HepG2 (cell line): ENCODE results near the gene PALMD. TPM values are rescaled to one million over a fixed set of nuclear protein-coding genes. Genes with fewer than 3 reads are reported as not detected.

Experiments used
- ARNT2 ChIP-seq: sonication (generic); formaldehyde crosslinking; IDR thresholded peaks from 2 replicates; pipeline ENCODE4 v1.8.0; 2022; ENCODE audit warnings: mild to moderate bottlenecking, low read depth, missing genetic modification reagents, moderate library complexity
- CBX2 ChIP-seq, 2 experiments: fragments of 200-600 bp in 1 of 2; sonication (generic); formaldehyde crosslinking in 1 of 2; IDR thresholded peaks; 2 replicates each; pipeline versions ENCODE4 v1.7.0 to v1.8.1; 2018 to 2022; ENCODE audit warnings: low read depth in 2 of 2, low read length in 1 of 2, mild to moderate bottlenecking in 1 of 2, missing genetic modification reagents in 1 of 2
- CSRNP2 ChIP-seq: sonication (generic); formaldehyde crosslinking; conservative IDR thresholded peaks from 2 replicates; pipeline ENCODE4 v1.8.0; 2022; ENCODE audit warnings: low read depth, missing genetic modification reagents
- FOXM1 ChIP-seq: sonication (generic); formaldehyde crosslinking; IDR thresholded peaks from 2 replicates; pipeline ENCODE4 v1.5.0; 2020; ENCODE audit warnings: missing genetic modification reagents
- FOXP1 ChIP-seq, 2 experiments: fragments of 450-650 bp in 1 of 2; IDR thresholded peaks; 2 replicates each; pipeline ENCODE4 v1.6.1; 2017 to 2018; ENCODE audit warnings: antibody characterized with exemption in 1 of 2
- HNRNPK ChIP-seq: fragments of 200-400 bp; formaldehyde crosslinking; IDR thresholded peaks from 2 replicates; pipeline ENCODE4 v1.6.1; 2018; ENCODE audit warnings: low read length, low read depth, moderate library complexity, mild to moderate bottlenecking; ENCODE audit not compliant: poor library complexity, severe bottlenecking
- HOXA5 ChIP-seq: sonication (generic); formaldehyde crosslinking; IDR thresholded peaks from 2 replicates; pipeline ENCODE4 v1.4.0; 2020; ENCODE audit warnings: missing genetic modification reagents
- HOXA7 ChIP-seq: sonication (generic); formaldehyde crosslinking; IDR thresholded peaks from 2 replicates; pipeline ENCODE4 v1.8.1; 2022; ENCODE audit warnings: mild to moderate bottlenecking, missing genetic modification reagents, moderate library complexity
- IRF2 ChIP-seq: IDR thresholded peaks from 2 replicates; pipeline ENCODE4 v1.6.1; 2018; ENCODE audit warnings: missing genetic modification reagents, missing compliant biosample characterization
- ISL2 ChIP-seq: sonication (generic); formaldehyde crosslinking; IDR thresholded peaks from 2 replicates; pipeline ENCODE4 v1.5.0; 2020; ENCODE audit warnings: missing genetic modification reagents
- JUNB ChIP-seq: sonication (generic); formaldehyde crosslinking; IDR thresholded peaks from 2 replicates; pipeline ENCODE4 v1.8.0; 2022; ENCODE audit warnings: missing genetic modification reagents, mild to moderate bottlenecking, borderline replicate concordance
- KLF9 ChIP-seq: IDR thresholded peaks from 2 replicates; pipeline ENCODE4 v1.6.1; 2016; ENCODE audit warnings: low read depth
- MAF1 ChIP-seq: sonication (generic); formaldehyde crosslinking; IDR thresholded peaks from 2 replicates; pipeline ENCODE4 v1.5.0; 2020; ENCODE audit warnings: missing genetic modification reagents, borderline replicate concordance
- MAFF ChIP-seq: IDR thresholded peaks from 2 replicates; pipeline ENCODE4 v1.6.1; 2011; ENCODE audit warnings: low read depth, low read length, improper control_type of control experiment
- MIXL1 ChIP-seq: IDR thresholded peaks from 2 replicates; pipeline ENCODE4 v1.6.1; 2016
- MZF1 ChIP-seq: sonication (generic); formaldehyde crosslinking; IDR thresholded peaks from 2 replicates; pipeline ENCODE4 v1.8.1; 2023; ENCODE audit warnings: mild to moderate bottlenecking, missing genetic modification reagents, borderline replicate concordance
- NCOR1 ChIP-seq: fragments of 200-600 bp; sonication (generic); IDR thresholded peaks from 2 replicates; pipeline ENCODE4 v1.7.0; 2017; ENCODE audit warnings: antibody characterized with exemption, low read length, borderline replicate concordance
- PCBP1 ChIP-seq: fragments of 200-400 bp; formaldehyde crosslinking; IDR thresholded peaks from 2 replicates; pipeline ENCODE4 v1.6.1; 2017; ENCODE audit warnings: mild to moderate bottlenecking, low read depth, low read length, borderline replicate concordance
- RNF2 ChIP-seq: fragments of 450-650 bp; conservative IDR thresholded peaks from 2 replicates; pipeline ENCODE4 v1.6.1; 2016; ENCODE audit warnings: low read depth
- RNF219 ChIP-seq: sonication (generic); formaldehyde crosslinking; IDR thresholded peaks from 2 replicates; pipeline ENCODE4 v1.5.0; 2020; ENCODE audit warnings: mild to moderate bottlenecking, missing genetic modification reagents
- RXRB ChIP-seq: IDR thresholded peaks from 2 replicates; pipeline ENCODE4 v1.6.1; 2016; ENCODE audit warnings: borderline replicate concordance, missing genetic modification reagents, missing compliant biosample characterization
- ZBTB26 ChIP-seq: IDR thresholded peaks from 2 replicates; pipeline ENCODE4 v1.6.1; 2016; ENCODE audit warnings: missing compliant biosample characterization, missing genetic modification reagents, borderline replicate concordance
- ZNF230 ChIP-seq: sonication (generic); formaldehyde crosslinking; IDR thresholded peaks from 2 replicates; pipeline ENCODE4 v1.4.0; 2020; ENCODE audit warnings: mild to moderate bottlenecking, missing genetic modification reagents
- ZNF367 ChIP-seq: sonication (generic); formaldehyde crosslinking; IDR thresholded peaks from 2 replicates; pipeline ENCODE4 v1.4.0; 2020; ENCODE audit warnings: missing genetic modification reagents, borderline replicate concordance
- polyA plus RNA-seq, 8 experiments: library from polyadenylated mRNA; depleted of rRNA in 3 of 8; stranded (reverse) in 7 of 8; unstranded in 1 of 8; fragments of >200 nt; fragmentation: Illumina TruSeq in 4 of 8; extraction: Trizol in 4 of 8; gene quantifications; 2 replicates each; pipeline versions ENCODE4 v1.2.1 to v1.2.3, GENCODE V29; 2011 to 2016; ENCODE audit warnings: low read depth in 4 of 8, missing spikeins in 1 of 8, mixed read lengths in 1 of 8; ENCODE audit not compliant: insufficient read depth in 1 of 8
- total RNA-seq, 5 experiments: library from RNA; depleted of rRNA; stranded (reverse); fragments of >200 nt; fragmentation: Illumina TruSeq; extraction: Trizol; gene quantifications; 2 replicates each; pipeline ENCODE4 v1.2.3, GENCODE V29; 2016; ENCODE audit warnings: low read depth in 1 of 5
- TF ChIP-seq, protein P1 (sequence below): IDR thresholded peaks from 2 replicates; pipeline ENCODE4 v1.6.1; 2012; ENCODE audit warnings: inconsistent platforms
- TF ChIP-seq, protein P2 (sequence below): IDR thresholded peaks from 2 replicates; pipeline ENCODE4 v1.6.1; 2016

Gene PALMD
- total and polyA plus RNA-seq, 2 of the 13 experiments (the other 11 are each of a cell fraction or from before 2014, with no cell fraction given) = 5.5 to 31.1 TPM

- TF ChIP-seq HOXA7 = no peak
- TF ChIP-seq ZNF230 (CRISPR knock-in tag) = no peak
- no peak for TF ChIP-seq ZNF367 (CRISPR knock-in tag)
- TF ChIP-seq FOXP1 (IDR thresholded peaks at IDR 0.05) = no peak
- peak; percentile 47; the same call in 1 of the 2 replicates for TF ChIP-seq FOXP1 (CRISPR knock-in tag; IDR thresholded peaks at IDR 0.05)
- no peak for TF ChIP-seq CSRNP2 (CRISPR knock-in tag)
- peak; percentile 75; the same call in 1 of the 2 replicates for TF ChIP-seq MIXL1 (CRISPR knock-in tag)
- no peak for TF ChIP-seq MZF1 (CRISPR knock-in tag)
- TF ChIP-seq, protein P1, sequence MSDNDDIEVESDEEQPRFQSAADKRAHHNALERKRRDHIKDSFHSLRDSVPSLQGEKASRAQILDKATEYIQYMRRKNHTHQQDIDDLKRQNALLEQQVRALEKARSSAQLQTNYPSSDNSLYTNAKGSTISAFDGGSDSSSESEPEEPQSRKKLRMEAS = 0 out of 2 replicates have a peak, but pooled peaks have one; percentile 15
- no peak for TF ChIP-seq CBX2 (IDR thresholded peaks at IDR 0.05; ENCODE audit: low read depth, low read length)
- TF ChIP-seq CBX2 (CRISPR knock-in tag; IDR thresholded peaks at IDR 0.05; ENCODE audit: low read depth) = no peak
- no peak for TF ChIP-seq HNRNPK
- TF ChIP-seq, protein P2, sequence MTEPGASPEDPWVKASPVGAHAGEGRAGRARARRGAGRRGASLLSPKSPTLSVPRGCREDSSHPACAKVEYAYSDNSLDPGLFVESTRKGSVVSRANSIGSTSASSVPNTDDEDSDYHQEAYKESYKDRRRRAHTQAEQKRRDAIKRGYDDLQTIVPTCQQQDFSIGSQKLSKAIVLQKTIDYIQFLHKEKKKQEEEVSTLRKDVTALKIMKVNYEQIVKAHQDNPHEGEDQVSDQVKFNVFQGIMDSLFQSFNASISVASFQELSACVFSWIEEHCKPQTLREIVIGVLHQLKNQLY (CRISPR knock-in tag) = no peak
- no peak for TF ChIP-seq ZBTB26
- TF ChIP-seq RNF2 = no peak
- peak; percentile 93 for TF ChIP-seq NCOR1
- TF ChIP-seq IRF2 (CRISPR knock-in tag) = peak; percentile 33; the same call in 1 of the 2 replicates
- TF ChIP-seq ISL2 (CRISPR knock-in tag) = peak; percentile 63; the same call in 1 of the 2 replicates
- no peak for TF ChIP-seq KLF9 (CRISPR knock-in tag)
- TF ChIP-seq ARNT2 (CRISPR knock-in tag) = no peak
- TF ChIP-seq PCBP1 = no peak
- TF ChIP-seq MAFF = no peak
- TF ChIP-seq MAF1 (CRISPR knock-in tag) = no peak
- peak; percentile 85 for TF ChIP-seq RXRB (CRISPR knock-in tag)
- no peak for TF ChIP-seq RNF219
- TF ChIP-seq HOXA5 (CRISPR knock-in tag) = no peak
- TF ChIP-seq FOXM1 = no peak
- no peak for TF ChIP-seq JUNB (CRISPR knock-in tag)
Measured at GRCh38 chr1:99738858-99739465, 93.0 kb downstream of the PALMD start (continued).
